GM23338 (cell line): ENCODE data around the gene PRSS58. TPM values are rescaled to one million over a fixed set of nuclear protein-coding genes. Genes with fewer than 3 reads are reported as not detected.

Experiments used
- ATAC-seq: fragments of 200-7000 bp; cut with Tn5 transposase; 3 replicates; pipeline ENCODE4 v1.9.1; 2020
- DNase-seq: peaks from one replicate; pipeline ENCODE4 v3.0.0-alpha.2; 2015; ENCODE audit warnings: low spot score
- H2AFZ ChIP-seq: fragments of 200-600 bp; sonication (generic); 2 replicates; pipeline ENCODE4 v1.8.0; 2016; ENCODE audit warnings: antibody characterized with exemption, mild to moderate bottlenecking, moderate library complexity
- H3F3A ChIP-seq: fragments of 200-600 bp; sonication (generic); replicated peaks from 2 replicates; pipeline ENCODE4 v1.8.0; 2017; ENCODE audit warnings: antibody characterized with exemption, mixed run types, low read depth
- H3K27ac ChIP-seq: fragments of 200-600 bp; sonication (generic); 2 replicates; pipeline ENCODE4 v1.6.1; 2016; ENCODE audit warnings: low read depth
- H3K27me3 ChIP-seq: fragments of 200-600 bp; sonication (generic); 2 replicates; pipeline ENCODE4 v1.8.0; 2016; ENCODE audit warnings: mild to moderate bottlenecking, mixed run types, moderate library complexity; ENCODE audit not compliant: insufficient read depth
- H3K36me3 ChIP-seq: fragments of 200-600 bp; sonication (generic); 2 replicates; pipeline ENCODE4 v1.8.0; 2016; ENCODE audit warnings: mild to moderate bottlenecking; ENCODE audit not compliant: insufficient read depth
- H3K4me1 ChIP-seq: fragments of 200-600 bp; sonication (generic); 2 replicates; pipeline ENCODE4 v1.8.0; 2016; ENCODE audit warnings: mild to moderate bottlenecking, moderate library complexity; ENCODE audit not compliant: insufficient read depth
- H3K4me2 ChIP-seq: fragments of 200-600 bp; sonication (generic); 2 replicates; pipeline ENCODE4 v1.7.1; 2017; ENCODE audit warnings: mixed run types
- H3K4me3 ChIP-seq: fragments of 200-600 bp; sonication (generic); 2 replicates; pipeline ENCODE4 v1.6.1; 2016; ENCODE audit warnings: mixed run types
- H3K79me2 ChIP-seq: fragments of 200-600 bp; sonication (generic); replicated peaks from 2 replicates; pipeline ENCODE4 v1.8.0; 2017; ENCODE audit warnings: mild to moderate bottlenecking; ENCODE audit not compliant: insufficient read depth
- H3K9me2 ChIP-seq: fragments of 200-600 bp; sonication (generic); 2 replicates; pipeline ENCODE4 v1.8.0; 2017; ENCODE audit not compliant: insufficient read depth
- H4K20me1 ChIP-seq: fragments of 200-600 bp; sonication (generic); replicated peaks from 2 replicates; pipeline ENCODE4 v1.8.0; 2017; ENCODE audit warnings: mild to moderate bottlenecking; ENCODE audit not compliant: insufficient read depth
- H3K27ac Mint-ChIP-seq: 2 replicates; pipeline ENCODE4 v1.8.0; 2020; ENCODE audit warnings: inconsistent platforms, mild to moderate bottlenecking, moderate library complexity, mixed read lengths
- H3K27me3 Mint-ChIP-seq: 3 replicates; pipeline ENCODE4 v1.8.0; 2022; ENCODE audit warnings: low read depth, mild to moderate bottlenecking, moderate library complexity, mixed read lengths, inconsistent platforms; ENCODE audit not compliant: insufficient read depth, poor library complexity
- H3K36me3 Mint-ChIP-seq: 3 replicates; pipeline ENCODE4 v1.8.0; 2021; ENCODE audit warnings: low read depth, mild to moderate bottlenecking, inconsistent platforms, moderate library complexity, mixed read lengths
- H3K4me1 Mint-ChIP-seq: 3 replicates; pipeline ENCODE4 v1.8.0; 2020; ENCODE audit warnings: mild to moderate bottlenecking, inconsistent platforms, mixed read lengths
- H3K4me3 Mint-ChIP-seq: 3 replicates; pipeline ENCODE4 v1.8.0; 2021; ENCODE audit warnings: moderate library complexity, mild to moderate bottlenecking, inconsistent platforms, mixed read lengths
- H3K9me3 Mint-ChIP-seq: 3 replicates; pipeline ENCODE4 v1.8.0; 2020; ENCODE audit warnings: moderate library complexity, mild to moderate bottlenecking, inconsistent platforms, mixed read lengths
- CREB1 ChIP-seq: fragments of 250-450 bp; sonication (Bioruptor Pico); IDR thresholded peaks from 2 replicates; pipeline ENCODE4 v1.5.0; 2020; ENCODE audit warnings: low read depth, mild to moderate bottlenecking, moderate library complexity
- EZH2phosphoT487 ChIP-seq: fragments of 200-600 bp; sonication (generic); IDR thresholded peaks from one replicate; pipeline ENCODE4 v1.8.1; 2018; ENCODE audit warnings: antibody characterized with exemption; ENCODE audit not compliant: unreplicated experiment
- ZNF114 ChIP-seq: fragments of 250-450 bp; sonication (Bioruptor Pico); IDR thresholded peaks from 2 replicates; pipeline ENCODE4 v1.5.0; 2020; ENCODE audit warnings: mild to moderate bottlenecking, moderate library complexity
- ZNF331 ChIP-seq: fragments of 250-450 bp; sonication (Bioruptor Pico); IDR thresholded peaks from 2 replicates; pipeline ENCODE4 v1.5.0; 2020; ENCODE audit warnings: low read depth, mild to moderate bottlenecking, moderate library complexity
- long read RNA-seq: library from polyadenylated mRNA; unstranded; transcript quantifications from one replicate; pipeline ENCODE4 v2.0.0, GENCODE V29; 2020; ENCODE audit not compliant: unreplicated experiment
- polyA plus RNA-seq: library from polyadenylated mRNA; unstranded; fragments of >200 nt; fragmentation: Nextera tagmentation; extraction: Ambion mirVana; gene quantifications from 2 replicates; pipeline ENCODE4 v1.2.1, GENCODE V29; 2016
- total RNA-seq: library from RNA; depleted of rRNA; stranded (reverse); fragments of >200 nt; shearing (Covaris generic); gene quantifications from 2 replicates; pipeline ENCODE4 v1.2.3, GENCODE V29; 2014; rRNA removed
- TF ChIP-seq, protein P1 (sequence below): IDR thresholded peaks from 2 replicates; pipeline ENCODE4 v1.6.1; 2016; ENCODE audit warnings: antibody characterized with exemption
- TF ChIP-seq, protein P2 (sequence below), 2 experiments: fragments of 200-600 bp in 1 of 2; sonication (generic) in 1 of 2; conservative IDR thresholded peaks; 2 replicates each; pipeline versions ENCODE4 v1.5.1 to v1.6.1; 2016 to 2017; ENCODE audit warnings: antibody characterized with exemption in 2 of 2, low read depth in 2 of 2, mild to moderate bottlenecking in 2 of 2, moderate library complexity in 1 of 2

PRSS58 gene, protein sequence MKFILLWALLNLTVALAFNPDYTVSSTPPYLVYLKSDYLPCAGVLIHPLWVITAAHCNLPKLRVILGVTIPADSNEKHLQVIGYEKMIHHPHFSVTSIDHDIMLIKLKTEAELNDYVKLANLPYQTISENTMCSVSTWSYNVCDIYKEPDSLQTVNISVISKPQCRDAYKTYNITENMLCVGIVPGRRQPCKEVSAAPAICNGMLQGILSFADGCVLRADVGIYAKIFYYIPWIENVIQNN
- total RNA-seq (not detected in 2 replicates), polyA plus RNA-seq (not detected in 2 replicates)
- long read RNA-seq: 0 reads

DNA sequence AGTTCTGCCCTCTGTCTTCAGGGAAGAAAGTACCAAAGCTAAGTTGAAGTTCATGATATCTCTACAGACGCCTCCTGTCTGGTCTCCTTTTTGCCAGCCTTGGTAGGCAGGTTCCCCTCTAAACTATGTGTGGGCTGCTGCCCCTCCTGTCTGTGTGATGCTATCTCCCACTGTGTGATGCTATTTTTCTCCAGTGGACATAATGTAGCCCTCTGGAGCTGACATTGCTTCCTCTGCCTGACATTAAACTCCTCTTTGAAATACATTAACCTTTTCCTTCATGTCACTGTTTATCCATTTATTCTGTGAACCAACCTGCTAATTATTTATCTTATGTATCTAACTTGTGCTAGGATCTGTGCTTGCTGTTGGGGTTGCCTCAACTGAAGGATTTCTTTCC is at the start of gene PRSS58:
Gene PRSS58, minus strand, starts transcription at position 101 of the 400 bp plus-strand sequence. CDS start 351 bp downstream, outside the sequence.
- TF ChIP-seq, protein P1, sequence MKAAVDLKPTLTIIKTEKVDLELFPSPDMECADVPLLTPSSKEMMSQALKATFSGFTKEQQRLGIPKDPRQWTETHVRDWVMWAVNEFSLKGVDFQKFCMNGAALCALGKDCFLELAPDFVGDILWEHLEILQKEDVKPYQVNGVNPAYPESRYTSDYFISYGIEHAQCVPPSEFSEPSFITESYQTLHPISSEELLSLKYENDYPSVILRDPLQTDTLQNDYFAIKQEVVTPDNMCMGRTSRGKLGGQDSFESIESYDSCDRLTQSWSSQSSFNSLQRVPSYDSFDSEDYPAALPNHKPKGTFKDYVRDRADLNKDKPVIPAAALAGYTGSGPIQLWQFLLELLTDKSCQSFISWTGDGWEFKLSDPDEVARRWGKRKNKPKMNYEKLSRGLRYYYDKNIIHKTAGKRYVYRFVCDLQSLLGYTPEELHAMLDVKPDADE: no peak
- TF ChIP-seq EZH2phosphoT487: no peak
- Histone ChIP-seq H3K9me2 (no peaks in the 10 kb centered on the region), H3K4me2 (no peak within 1 kb of the TSS), H3F3A (no peaks in the 10 kb centered on the region), H3K36me3 (no peaks in the 10 kb centered on the region), H3K4me3 (no peak within 1 kb of the TSS), H3K79me2 (no peaks in the 10 kb centered on the region), H3K27me3 (no peaks in the 10 kb centered on the region), H3K27ac (no peak within 1 kb of the TSS), H2AFZ (no peak within 1 kb of the TSS), H3K4me1 (no peaks in the 10 kb centered on the region), H4K20me1 (no peaks in the 10 kb centered on the region)
- ATAC-seq (no peak), DNase-seq (no peak)
- H3K4me1 Mint-ChIP-seq: no peaks in the 10 kb centered on the region
- no peak within 1 kb of the TSS for H3K4me3 Mint-ChIP-seq
- no peaks in the 10 kb centered on the region; the same call in 2 of the 3 replicates for H3K36me3 Mint-ChIP-seq
- H3K27me3 Mint-ChIP-seq: peaks cover 2% of the 10 kb centered on the region
- no peak within 1 kb of the TSS for H3K27ac Mint-ChIP-seq
- peaks cover 11% of the 10 kb centered on the region for H3K9me3 Mint-ChIP-seq

DNA sequence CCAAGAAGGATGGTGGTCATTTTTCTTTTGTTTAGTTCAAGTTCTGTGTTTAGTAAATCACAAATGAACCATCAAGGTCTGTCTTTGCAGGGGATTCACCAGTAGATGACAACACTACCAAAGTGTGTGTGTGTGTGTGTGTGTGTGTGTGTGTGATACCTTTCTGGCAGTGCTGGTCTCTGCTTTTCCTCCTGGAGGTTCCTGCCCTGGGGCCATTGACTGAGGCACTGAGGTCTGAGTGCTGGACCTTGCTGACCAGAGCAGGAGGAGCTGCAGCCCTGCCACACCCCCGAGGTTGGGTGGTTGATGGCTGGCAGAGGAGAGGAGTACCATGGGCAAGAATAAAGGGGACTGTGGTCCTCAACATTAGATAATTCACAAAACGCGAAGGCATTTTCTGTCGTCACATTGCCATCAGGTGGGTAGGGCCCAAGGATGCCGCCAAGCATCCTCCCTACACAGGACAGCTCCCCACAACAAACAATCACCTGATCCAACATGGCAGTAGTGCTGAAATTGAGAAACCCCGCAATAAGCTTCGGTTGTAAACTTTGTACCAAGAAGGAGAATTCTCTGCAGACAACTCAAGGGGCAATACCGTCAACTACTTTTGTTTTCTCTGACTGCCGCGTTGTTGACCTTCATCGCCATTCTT is 49.5 kb upstream of the PRSS58 start:
- H2AFZ ChIP-seq: no peak overlapping the region; the same call in 1 of the 2 replicates
- no peaks in the 10 kb centered on the region for H3K9me3 Mint-ChIP-seq
- no peaks in the 10 kb centered on the region for H3K9me2 ChIP-seq
- no peaks in the 10 kb centered on the region for H3K36me3 ChIP-seq
- no peak overlapping the region for H3K27ac Mint-ChIP-seq
- no peak overlapping the region for H3K4me2 ChIP-seq
- H3F3A ChIP-seq: no peaks in the 10 kb centered on the region
- no peak for TF ChIP-seq ZNF331 (CRISPR knock-in tag)
- H3K27ac ChIP-seq: no peak overlapping the region
- H3K4me3 ChIP-seq: no peak overlapping the region
- H3K27me3 ChIP-seq: no peaks in the 10 kb centered on the region
- no peak overlapping the region for H3K4me3 Mint-ChIP-seq
- DNase-seq (no peak), ATAC-seq (no peak)
- no peaks in the 10 kb centered on the region for H3K36me3 Mint-ChIP-seq
- no peaks in the 10 kb centered on the region for H3K79me2 ChIP-seq
- H3K4me1 Mint-ChIP-seq: peaks cover 3% of the 10 kb centered on the region; the same call in 1 of the 3 replicates
- no peaks in the 10 kb centered on the region for H4K20me1 ChIP-seq
- H3K4me1 ChIP-seq: 0 out of 2 replicates have a peak, but pooled peaks cover 3% of the 10 kb centered on the region
- H3K27me3 Mint-ChIP-seq: no peaks in the 10 kb centered on the region

DNA sequence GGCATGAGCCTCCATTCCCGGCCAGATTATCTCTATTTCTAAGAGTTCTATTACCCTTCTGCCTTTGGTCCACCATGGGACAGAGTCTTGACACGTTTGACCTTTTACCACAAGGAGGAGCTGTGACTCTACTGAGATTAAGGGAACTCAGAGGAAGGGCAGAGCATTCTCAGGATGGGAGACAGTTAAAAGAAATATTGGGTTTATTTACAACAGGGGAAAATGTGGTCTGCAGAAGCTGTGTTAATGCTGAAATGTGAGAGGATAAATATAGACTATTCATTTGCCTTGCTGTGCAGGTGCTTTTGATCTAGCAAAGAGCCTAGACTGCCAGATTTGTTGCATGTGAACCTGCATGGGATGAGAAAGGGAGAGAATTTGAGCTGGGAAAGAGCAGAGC is 45.8 kb upstream of the PRSS58 start:
- H3K9me3 Mint-ChIP-seq: no peaks in the 10 kb centered on the region
- Histone ChIP-seq H3K4me2 (no peak overlapping the region), H3K36me3 (no peaks in the 10 kb centered on the region), H3K9me2 (peaks cover 4% of the 10 kb centered on the region; the same call in 1 of the 2 replicates), H4K20me1 (no peaks in the 10 kb centered on the region), H3F3A (no peaks in the 10 kb centered on the region), H3K79me2 (no peaks in the 10 kb centered on the region), H3K27me3 (no peaks in the 10 kb centered on the region; the same call in 1 of the 2 replicates), H3K4me3 (no peak overlapping the region), H2AFZ (no peak overlapping the region), H3K27ac (no peak overlapping the region), H3K4me1 (peaks cover 3% of the 10 kb centered on the region; the same call in 1 of the 2 replicates)
- ATAC-seq (peak; percentile 75), DNase-seq (peak; percentile 83)
- H3K4me1 Mint-ChIP-seq: peaks cover 12% of the 10 kb centered on the region
- H3K36me3 Mint-ChIP-seq: no peaks in the 10 kb centered on the region
- H3K27ac Mint-ChIP-seq: no peak overlapping the region
- TF ChIP-seq CREB1 (CRISPR knock-in tag) (no peak), ZNF114 (CRISPR knock-in tag) (no peak)
- TF ChIP-seq, protein P2, sequence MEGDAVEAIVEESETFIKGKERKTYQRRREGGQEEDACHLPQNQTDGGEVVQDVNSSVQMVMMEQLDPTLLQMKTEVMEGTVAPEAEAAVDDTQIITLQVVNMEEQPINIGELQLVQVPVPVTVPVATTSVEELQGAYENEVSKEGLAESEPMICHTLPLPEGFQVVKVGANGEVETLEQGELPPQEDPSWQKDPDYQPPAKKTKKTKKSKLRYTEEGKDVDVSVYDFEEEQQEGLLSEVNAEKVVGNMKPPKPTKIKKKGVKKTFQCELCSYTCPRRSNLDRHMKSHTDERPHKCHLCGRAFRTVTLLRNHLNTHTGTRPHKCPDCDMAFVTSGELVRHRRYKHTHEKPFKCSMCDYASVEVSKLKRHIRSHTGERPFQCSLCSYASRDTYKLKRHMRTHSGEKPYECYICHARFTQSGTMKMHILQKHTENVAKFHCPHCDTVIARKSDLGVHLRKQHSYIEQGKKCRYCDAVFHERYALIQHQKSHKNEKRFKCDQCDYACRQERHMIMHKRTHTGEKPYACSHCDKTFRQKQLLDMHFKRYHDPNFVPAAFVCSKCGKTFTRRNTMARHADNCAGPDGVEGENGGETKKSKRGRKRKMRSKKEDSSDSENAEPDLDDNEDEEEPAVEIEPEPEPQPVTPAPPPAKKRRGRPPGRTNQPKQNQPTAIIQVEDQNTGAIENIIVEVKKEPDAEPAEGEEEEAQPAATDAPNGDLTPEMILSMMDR (conservative IDR thresholded peaks at IDR 0.05; ENCODE audit: low read depth in 2 of 2): peak; percentile 77 to 85
- peaks cover 10% of the 10 kb centered on the region for H3K27me3 Mint-ChIP-seq
- no peak overlapping the region for H3K4me3 Mint-ChIP-seq
